Activated naive CD4-positive, alpha-beta T cell treated with anti-CD3 and anti-CD28 coated beads, Interleukin-2, amount 10 ng/mL, durations not matched to agents 7 days and 5 days (primary cell): Measurements from ENCODE around the gene ALKBH6.
"Not testable (repeated sequence)": the region's sequence is repeated elsewhere in the genome, so short reads cannot be mapped to it uniquely, and the experiment has no call there.

Experiments used
- CTCF ChIA-PET: fragments of 350-600 bp; sonication (Branson Sonifier 250); formaldehyde crosslinking; loops from one replicate; lab custom pipeline; 2021; ENCODE audit warnings: antibody characterized with exemption; lab: Charles Lee
- DNase-seq: peaks from one replicate; pipeline ENCODE4 v3.0.0-alpha.2; 2020
- H3K27ac Mint-ChIP-seq: one replicate; pipeline ENCODE4 v1.8.0; 2021; ENCODE audit warnings: mild to moderate bottlenecking, moderate library complexity, mixed read lengths
- H3K27me3 Mint-ChIP-seq: one replicate; pipeline ENCODE4 v1.8.0; 2021; ENCODE audit warnings: mild to moderate bottlenecking, mixed read lengths
- H3K36me3 Mint-ChIP-seq: one replicate; pipeline ENCODE4 v1.8.0; 2021; ENCODE audit warnings: mixed read lengths
- H3K4me1 Mint-ChIP-seq: one replicate; pipeline ENCODE4 v1.8.0; 2021; ENCODE audit warnings: mixed read lengths
- H3K4me3 Mint-ChIP-seq: one replicate; pipeline ENCODE4 v1.8.0; 2021; ENCODE audit warnings: mild to moderate bottlenecking, moderate library complexity, mixed read lengths
- H3K9me3 Mint-ChIP-seq: one replicate; pipeline ENCODE4 v1.8.0; 2021; ENCODE audit warnings: mixed read lengths

Gene ALKBH6

DNA sequence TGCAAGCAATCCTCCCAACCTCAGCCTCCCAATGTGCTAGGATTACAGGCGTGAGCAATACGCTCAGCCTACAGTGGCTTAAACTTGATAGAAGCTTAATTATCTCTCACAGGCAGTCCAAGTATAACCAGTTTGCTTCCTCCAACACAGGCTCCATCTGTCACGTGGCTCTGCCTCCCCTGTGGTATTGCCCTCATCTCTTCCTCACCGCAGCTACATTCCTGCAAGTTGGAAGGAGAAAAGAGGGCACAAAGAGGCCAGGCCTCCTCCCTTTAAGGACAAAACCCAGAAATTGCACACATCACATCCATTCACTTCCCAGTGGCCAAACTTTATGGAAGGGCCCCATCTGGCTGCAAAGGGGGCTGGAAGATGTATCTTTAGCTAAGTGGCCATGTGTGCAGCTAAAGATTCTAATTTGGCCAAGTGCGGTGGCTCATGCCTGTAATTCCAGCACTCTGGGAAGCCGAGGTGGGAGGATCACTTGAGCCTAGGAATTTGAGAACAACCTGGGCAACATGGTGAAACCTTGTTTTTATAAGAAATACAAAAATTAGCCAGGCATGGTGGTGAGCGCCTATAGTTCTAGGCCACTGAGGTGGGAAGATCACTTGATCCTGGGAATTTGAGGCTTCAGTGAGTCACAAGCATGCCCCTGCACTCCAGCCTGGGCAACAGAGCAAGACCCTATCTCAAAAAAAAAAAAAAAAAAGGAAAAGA is 22.1 kb downstream of the ALKBH6 start:
- no peak for DNase-seq
- no peak overlapping the region for H3K4me3 Mint-ChIP-seq
- peaks cover 22% of the 10 kb centered on the region for H3K4me1 Mint-ChIP-seq
- no peak overlapping the region for H3K27ac Mint-ChIP-seq
- H3K36me3 Mint-ChIP-seq: peaks cover 13% of the 10 kb centered on the region
- H3K9me3 Mint-ChIP-seq: peaks cover 3% of the 10 kb centered on the region
- peaks cover 40% of the 10 kb centered on the region for H3K27me3 Mint-ChIP-seq
- CTCF ChIA-PET: interaction anchor here (1.4 to 1.9 kb wide), 2 partner anchors 33 to 46 kb away, joined by 3 to 6 read pairs; no protein-coding TSS in a partner anchor

DNA sequence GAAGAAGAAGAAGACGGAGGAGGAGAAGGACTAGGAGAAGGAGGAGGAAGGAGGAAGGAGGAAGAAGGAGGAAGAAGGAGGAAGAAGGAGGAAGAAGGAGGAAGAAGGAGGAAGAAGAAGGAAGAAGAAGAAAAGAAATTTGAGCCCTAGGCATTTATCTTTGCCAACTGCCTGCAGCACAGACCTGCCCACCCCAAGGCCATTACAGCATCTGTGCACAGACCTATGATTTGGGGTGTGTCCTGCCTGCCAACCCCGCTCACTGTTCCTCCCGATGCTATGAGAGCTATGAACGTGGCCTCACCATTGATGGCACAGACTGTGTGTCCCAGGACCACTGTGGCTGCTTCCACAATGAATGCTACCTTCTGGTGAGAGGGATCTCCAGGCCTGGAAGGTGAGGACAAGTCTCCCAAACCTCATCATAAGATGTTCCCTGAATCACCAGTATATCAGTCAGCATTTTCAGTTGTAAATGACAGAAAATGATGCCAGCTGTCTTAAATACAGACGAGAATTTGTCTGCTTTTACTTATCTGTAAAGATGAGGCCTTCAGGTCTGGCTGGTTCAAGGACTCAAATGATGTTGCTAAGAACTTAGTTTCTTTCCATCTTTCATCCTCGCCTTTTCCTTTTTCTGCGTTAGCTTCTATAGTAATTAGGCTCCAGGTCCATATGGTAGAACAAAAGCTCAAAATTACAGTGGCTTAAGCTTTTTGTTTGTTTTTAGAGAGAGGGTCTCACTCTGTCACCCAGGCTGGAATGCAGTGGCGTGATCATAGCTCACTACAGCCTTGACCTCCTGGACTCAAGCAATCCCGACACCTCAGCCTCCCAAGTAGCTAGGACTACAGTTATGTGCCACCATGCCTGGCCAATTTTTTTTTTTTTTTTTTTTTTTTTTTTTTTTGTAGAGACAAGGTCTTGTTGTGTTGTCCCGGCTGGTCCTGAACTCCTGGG is 23.0 kb downstream of the ALKBH6 start:
- Mint-ChIP-seq H3K9me3 (peaks cover 3% of the 10 kb centered on the region), H3K27ac (no peak overlapping the region), H3K27me3 (peaks cover 48% of the 10 kb centered on the region), H3K36me3 (peaks cover 7% of the 10 kb centered on the region), H3K4me1 (peaks cover 18% of the 10 kb centered on the region), H3K4me3 (no peak overlapping the region)
- no peak for DNase-seq
- CTCF ChIA-PET: no interaction called here

DNA sequence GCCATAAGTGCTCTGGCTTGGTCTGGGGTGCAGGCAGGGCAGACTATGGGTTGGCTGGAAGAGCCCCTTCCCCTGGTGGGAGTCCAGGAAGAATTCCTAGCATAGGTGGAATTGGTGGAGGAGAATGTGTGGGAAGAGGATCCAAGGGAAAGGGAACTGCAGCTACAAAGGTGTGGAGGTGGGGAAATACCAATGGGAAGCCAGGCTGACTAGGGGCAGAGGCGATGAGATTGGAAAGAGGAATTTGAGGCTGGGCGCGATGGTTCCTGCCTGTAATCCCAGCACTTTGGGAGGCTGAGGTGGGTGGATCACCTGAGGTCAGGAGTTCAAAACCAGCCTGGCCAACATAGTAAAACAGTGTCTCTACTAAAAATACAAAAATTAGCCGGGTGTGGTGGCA is 23.9 kb downstream of the ALKBH6 start:
- Mint-ChIP-seq H3K27ac (no peak overlapping the region), H3K4me3 (no peak overlapping the region)

DNA sequence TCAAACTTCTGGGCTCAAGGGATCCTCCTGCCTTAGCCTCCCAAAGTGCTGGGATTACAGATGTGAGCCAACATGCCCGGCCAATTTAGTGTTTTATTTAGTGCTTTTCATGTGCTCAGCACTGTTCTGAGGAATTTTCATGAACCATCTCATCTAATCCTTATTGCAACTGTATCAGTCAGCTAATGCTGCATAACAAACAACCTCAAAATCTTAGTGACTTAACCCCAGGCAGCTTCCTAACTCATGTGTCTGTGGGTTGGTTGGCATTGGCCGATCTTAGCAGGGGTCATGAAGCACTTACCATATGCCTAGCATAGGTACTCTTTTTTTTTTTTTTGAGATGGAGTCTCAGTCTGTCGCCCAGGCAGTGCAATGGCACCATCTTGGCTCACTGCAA is 25.2 kb downstream of the ALKBH6 start:
- no peak for DNase-seq
- Mint-ChIP-seq H3K27ac (no peak overlapping the region), H3K4me1 (peaks cover 5% of the 10 kb centered on the region), H3K36me3 (no peaks in the 10 kb centered on the region), H3K27me3 (peaks cover 60% of the 10 kb centered on the region), H3K4me3 (no peak overlapping the region), H3K9me3 (peaks cover 3% of the 10 kb centered on the region)
- CTCF ChIA-PET: no interaction called here

More for the DNA sequence above, 23.9 kb downstream of the ALKBH6 start:
- no peak for DNase-seq
- CTCF ChIA-PET: interaction anchor here (0.8 kb wide), 1 partner anchor 15 kb away, joined by 3 read pairs; no protein-coding TSS in a partner anchor
- H3K4me1 Mint-ChIP-seq: peaks cover 12% of the 10 kb centered on the region
- H3K36me3 Mint-ChIP-seq: peaks cover 2% of the 10 kb centered on the region
- H3K27me3 Mint-ChIP-seq: peaks cover 57% of the 10 kb centered on the region
- peaks cover 3% of the 10 kb centered on the region for H3K9me3 Mint-ChIP-seq

DNA sequence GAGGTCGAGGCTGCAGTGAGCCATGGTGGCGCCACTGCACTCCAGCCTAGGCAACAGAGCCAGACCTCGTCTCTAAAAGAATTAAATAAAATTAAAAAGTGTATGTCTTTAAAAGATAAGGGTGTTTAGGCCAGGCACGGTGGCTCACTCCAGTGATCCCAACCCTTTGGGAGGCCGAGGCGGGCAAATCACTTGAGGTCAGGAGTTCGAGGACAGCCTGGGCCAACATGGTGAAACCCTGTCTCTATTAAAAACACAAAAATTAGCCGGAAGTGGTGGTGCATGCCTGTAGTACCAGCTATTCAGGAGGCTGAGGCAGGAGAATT is 26.5 kb downstream of the ALKBH6 start:
- no peak overlapping the region for H3K27ac Mint-ChIP-seq
- peaks cover 3% of the 10 kb centered on the region for H3K9me3 Mint-ChIP-seq
- peaks cover 70% of the 10 kb centered on the region for H3K27me3 Mint-ChIP-seq
- peaks cover 5% of the 10 kb centered on the region for H3K4me1 Mint-ChIP-seq
- H3K4me3 Mint-ChIP-seq: no peak overlapping the region
- no peak for DNase-seq
- no peaks in the 10 kb centered on the region for H3K36me3 Mint-ChIP-seq
- CTCF ChIA-PET: no interaction called here

DNA sequence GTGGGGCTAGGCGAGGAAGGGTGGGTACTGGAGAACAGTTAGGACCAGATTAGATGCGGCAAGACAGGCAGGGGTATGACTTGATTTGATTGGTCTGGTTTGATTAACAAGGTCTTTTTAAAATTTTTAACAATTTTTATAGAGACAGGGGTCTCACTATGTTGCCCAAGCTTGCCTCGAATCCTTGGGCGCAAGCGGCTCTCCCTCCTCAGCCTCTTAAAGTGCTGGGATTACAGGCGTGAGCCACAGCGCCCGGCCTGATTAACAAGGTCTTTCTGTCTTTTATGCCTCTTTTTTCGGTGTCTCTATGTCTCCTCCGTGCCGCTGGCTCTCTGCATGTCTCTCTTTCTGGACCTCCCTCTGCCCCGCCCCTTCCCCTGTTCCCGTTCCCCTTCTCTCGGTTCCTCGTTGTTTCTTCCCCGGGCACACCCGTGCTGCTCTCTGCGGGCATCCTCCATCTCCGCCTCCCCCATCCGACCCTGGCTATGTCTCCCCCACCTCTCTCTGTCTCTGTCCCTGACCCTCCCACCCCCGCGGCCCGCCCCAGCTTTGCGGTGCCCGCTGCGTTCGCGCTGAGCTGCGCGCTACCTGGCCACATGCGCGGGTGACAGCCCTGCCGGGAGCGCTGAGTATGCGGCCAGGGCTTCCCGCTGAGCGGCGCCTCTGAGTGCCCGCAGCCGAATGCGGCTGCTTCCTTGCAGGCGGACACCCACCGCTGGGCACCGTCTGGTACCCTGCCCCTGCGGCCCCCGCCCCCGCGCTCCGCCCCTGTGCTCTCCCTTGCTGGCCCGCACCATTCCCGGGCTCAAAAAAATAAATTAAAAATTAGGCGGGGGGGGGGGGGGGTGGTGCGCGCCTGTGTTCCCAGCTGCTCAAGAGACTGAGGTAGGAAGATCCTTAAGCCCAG is 27.1 kb downstream of the ALKBH6 start:
- CTCF ChIA-PET: no interaction called here
- Mint-ChIP-seq H3K4me1 (peaks cover 5% of the 10 kb centered on the region), H3K4me3 (peak overlapping the region; percentile 71)

DNA sequence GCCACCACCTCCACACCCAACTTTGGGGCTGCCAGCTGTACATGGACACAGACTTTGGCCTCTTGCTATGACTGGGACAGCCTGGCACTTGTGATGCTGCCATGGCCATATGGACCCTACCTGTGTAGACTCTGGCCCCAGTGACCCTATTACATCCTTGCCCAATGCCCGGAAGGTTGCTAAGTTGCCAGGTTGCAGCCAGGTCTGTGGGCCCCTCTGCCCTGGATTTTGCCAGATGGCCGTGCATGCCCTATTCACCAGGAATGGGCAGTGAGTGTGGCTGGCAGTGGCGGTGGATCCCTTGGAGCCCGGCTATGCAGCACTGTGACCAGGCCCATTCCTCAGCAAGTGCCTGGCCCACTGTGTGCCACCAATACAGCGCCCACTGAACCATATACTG is 27.9 kb downstream of the ALKBH6 start:
- Mint-ChIP-seq H3K4me3 (peak overlapping the region; percentile 24), H3K27ac (no peak overlapping the region), H3K4me1 (peaks cover 5% of the 10 kb centered on the region), H3K9me3 (peaks cover 3% of the 10 kb centered on the region), H3K36me3 (no peaks in the 10 kb centered on the region), H3K27me3 (peaks cover 76% of the 10 kb centered on the region)
- CTCF ChIA-PET: no interaction called here
- DNase-seq: no peak

More for the DNA sequence above, 27.1 kb downstream of the ALKBH6 start:
- peak; percentile 38 for DNase-seq
- Mint-ChIP-seq H3K27me3 (peaks cover 72% of the 10 kb centered on the region), H3K36me3 (no peaks in the 10 kb centered on the region), H3K9me3 (peaks cover 3% of the 10 kb centered on the region), H3K27ac (no peak overlapping the region)

DNA sequence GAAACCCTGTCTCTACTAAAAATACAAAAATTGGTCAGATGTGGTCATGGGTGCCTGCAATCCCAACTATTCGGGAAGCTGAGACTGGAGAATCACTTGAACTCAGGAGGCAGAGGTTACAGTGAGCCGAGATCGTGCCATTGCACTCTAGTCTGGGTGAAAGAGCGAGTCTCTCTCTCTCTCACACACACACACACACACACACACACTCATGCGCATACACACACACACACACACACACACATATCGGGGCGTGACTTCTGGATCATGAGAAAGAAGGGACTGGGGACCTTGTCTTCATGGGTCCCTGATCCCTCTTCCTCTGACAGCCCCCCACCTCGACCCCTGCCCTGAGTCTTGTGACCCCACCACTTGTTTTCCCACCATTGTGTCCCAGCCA is 30.8 kb downstream of the ALKBH6 start:
- Mint-ChIP-seq H3K4me3 (no peak overlapping the region), H3K4me1 (peaks cover 5% of the 10 kb centered on the region), H3K9me3 (no peaks in the 10 kb centered on the region), H3K36me3 (no peaks in the 10 kb centered on the region), H3K27ac (no peak overlapping the region), H3K27me3 (peaks cover 62% of the 10 kb centered on the region)
- no peak for DNase-seq
- CTCF ChIA-PET: interaction anchor here (1.1 kb wide), 1 partner anchor 8 kb away, joined by 3 read pairs; no protein-coding TSS in a partner anchor

DNA sequence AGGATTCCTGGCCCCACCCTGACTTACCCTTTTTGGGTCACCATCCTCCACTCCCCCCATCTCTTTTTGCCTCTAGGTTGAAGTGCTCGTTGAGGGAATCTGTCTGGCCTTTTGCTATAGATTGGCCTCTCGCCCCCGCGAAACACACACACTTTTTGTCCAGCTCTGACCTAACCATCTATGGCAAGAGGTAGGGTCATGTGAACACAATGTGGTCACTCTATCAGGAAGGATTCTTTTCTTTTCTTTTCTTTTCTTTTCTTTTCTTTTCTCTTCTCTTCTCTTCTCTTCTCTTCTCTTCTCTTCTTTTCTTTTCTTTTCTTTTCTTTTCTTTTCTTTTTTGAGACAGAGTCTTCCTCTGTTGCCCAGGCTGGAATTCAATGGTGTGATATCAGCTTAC is 33.0 kb downstream of the ALKBH6 start:
- H3K4me1 Mint-ChIP-seq, H3K4me3 Mint-ChIP-seq, DNase-seq, H3K36me3 Mint-ChIP-seq, H3K27ac Mint-ChIP-seq, H3K9me3 Mint-ChIP-seq, CTCF ChIA-PET: not testable (repeated sequence)
- H3K27me3 Mint-ChIP-seq: peaks cover 41% of the 10 kb centered on the region

DNA sequence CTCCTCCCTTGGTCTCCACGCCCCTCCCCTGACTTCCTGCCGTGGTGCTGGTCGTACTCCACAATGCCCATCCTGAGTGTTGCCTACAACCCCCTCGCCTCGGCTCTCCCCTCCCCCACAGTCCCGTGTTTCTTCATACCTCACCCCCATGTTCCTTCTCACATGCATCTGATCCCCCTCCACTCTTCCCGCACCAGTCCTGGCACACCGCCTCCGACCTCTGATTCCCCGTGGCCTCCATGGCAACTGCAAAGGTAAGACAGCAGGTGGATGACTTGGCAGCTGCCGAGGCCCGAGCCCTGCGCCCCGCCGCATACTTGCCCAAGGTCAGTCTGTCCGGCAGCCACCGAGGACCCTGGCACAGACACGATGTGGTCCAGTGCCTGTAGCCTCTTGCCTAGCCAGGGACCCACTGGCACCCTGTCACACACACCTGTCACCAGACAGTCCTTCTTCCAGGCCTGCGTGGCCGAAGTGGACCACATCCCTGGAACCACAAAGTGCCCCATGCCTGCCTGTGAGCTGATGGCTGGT is 35.1 kb downstream of the ALKBH6 start:
- Mint-ChIP-seq H3K27me3 (peaks cover 34% of the 10 kb centered on the region), H3K4me1 (no peaks in the 10 kb centered on the region), H3K36me3 (no peaks in the 10 kb centered on the region), H3K27ac (no peak overlapping the region), H3K4me3 (no peak overlapping the region), H3K9me3 (no peaks in the 10 kb centered on the region)
- DNase-seq: no peak
- CTCF ChIA-PET: no interaction called here

DNA sequence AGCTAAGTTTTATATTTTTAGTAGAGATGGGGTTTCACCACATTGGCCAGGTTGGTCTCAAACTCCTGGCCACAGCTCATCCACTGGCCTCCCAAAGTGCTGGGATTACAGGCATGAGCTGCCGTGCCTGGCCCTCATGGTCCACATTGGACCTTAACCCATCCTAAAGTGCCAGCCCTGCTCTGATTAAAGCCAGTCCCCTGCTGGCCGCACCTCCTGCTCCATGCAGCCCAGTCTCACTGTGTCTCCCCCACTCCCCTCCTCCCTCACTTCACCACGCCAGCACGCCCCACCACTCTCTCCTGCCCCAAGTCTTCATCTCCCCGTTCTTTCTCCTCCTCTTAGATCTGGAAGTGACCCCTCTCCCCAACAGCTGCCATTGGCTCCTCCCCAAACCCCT is 35.7 kb downstream of the ALKBH6 start:
- CTCF ChIA-PET: no interaction called here
- H3K27ac Mint-ChIP-seq: no peak overlapping the region

DNA sequence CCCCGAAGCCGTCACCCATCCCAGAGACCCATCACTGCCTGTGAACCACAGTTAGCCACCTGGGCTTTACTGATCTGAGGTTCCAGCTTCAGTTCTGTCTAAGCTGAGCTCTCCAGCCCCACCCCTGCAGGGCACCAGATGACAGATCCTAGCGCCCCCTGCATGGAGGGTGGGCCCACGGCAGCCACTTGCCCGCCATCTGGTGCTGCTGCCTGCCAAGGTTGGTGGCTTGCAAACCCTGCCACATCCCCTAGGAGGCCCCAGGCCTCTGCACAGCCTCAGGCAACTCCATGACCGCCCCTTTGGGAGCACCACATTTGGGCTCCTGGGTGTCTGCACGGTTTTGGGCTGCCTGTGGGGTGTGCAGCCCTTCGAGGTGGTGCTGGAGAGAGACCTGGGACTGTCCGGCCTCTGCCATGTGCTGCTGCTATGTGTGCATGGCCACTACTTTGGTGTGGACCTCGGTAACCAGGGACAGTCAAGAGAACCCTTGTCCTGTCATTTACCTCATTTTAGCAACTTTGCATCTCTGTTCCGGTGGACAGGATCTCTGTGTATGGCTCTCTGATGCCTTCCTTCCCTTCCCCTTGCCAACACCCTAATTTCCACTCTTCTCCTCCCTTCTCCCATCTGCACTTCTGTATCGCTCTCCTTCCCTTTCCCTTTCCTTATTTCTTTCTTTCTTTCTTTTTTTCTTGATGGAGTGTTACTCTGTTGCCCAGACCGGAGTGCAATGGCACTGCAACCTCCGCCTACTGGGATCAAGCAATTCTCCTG is 36.4 kb downstream of the ALKBH6 start:
- H3K27ac Mint-ChIP-seq: no peak overlapping the region
- peak; percentile 48 for DNase-seq
- no peaks in the 10 kb centered on the region for H3K4me1 Mint-ChIP-seq
- H3K4me3 Mint-ChIP-seq: no peak overlapping the region
- CTCF ChIA-PET: interaction anchor here (1.5 to 1.6 kb wide), 2 partner anchors 12 to 19 kb away, joined by 4 read pairs; no protein-coding TSS in a partner anchor
- no peaks in the 10 kb centered on the region for H3K9me3 Mint-ChIP-seq
- H3K36me3 Mint-ChIP-seq: no peaks in the 10 kb centered on the region
- H3K27me3 Mint-ChIP-seq: peaks cover 28% of the 10 kb centered on the region

More for the DNA sequence above, 35.7 kb downstream of the ALKBH6 start:
- no peak overlapping the region for H3K4me3 Mint-ChIP-seq
- H3K4me1 Mint-ChIP-seq: no peaks in the 10 kb centered on the region
- no peaks in the 10 kb centered on the region for H3K36me3 Mint-ChIP-seq
- DNase-seq: no peak
- peaks cover 32% of the 10 kb centered on the region for H3K27me3 Mint-ChIP-seq
- no peaks in the 10 kb centered on the region for H3K9me3 Mint-ChIP-seq
